HEK293 (cell line): ENCODE measurements around the gene RPP25L.

Source experiments
- CTCF ChIA-PET: fragments of 350-600 bp; formaldehyde crosslinking; extraction: SDS; loops from one replicate; lab custom pipeline; 2021; ENCODE audit warnings: antibody characterized with exemption; lab: Yijun Ruan, JAX
- POLR2A ChIA-PET: fragments of 300-600 bp; formaldehyde crosslinking; extraction: SDS; loops from one replicate; lab custom pipeline; 2020; ENCODE audit warnings: antibody characterized with exemption, inconsistent platforms; lab: Yijun Ruan, JAX
- H3K27ac ChIP-seq: fragments of 200-500 bp; sonication (Bioruptor generic); 2 replicates; pipeline ENCODE4 v1.5.1; 2014; ENCODE audit warnings: low read depth, low read length, control low read depth, inconsistent platforms; ENCODE audit errors: extremely low read depth
- H3K36me3 ChIP-seq, 2 experiments: fragments of 200-500 bp in 1 of 2; sonication (Bioruptor generic) in 1 of 2; 1 replicate in 1 of 2; 2 replicates in 1 of 2; pipeline ENCODE4 v1.5.1; 2014 to 2017; ENCODE audit warnings: inconsistent platforms in 2 of 2, low read length in 2 of 2; ENCODE audit not compliant: control insufficient read depth in 2 of 2, insufficient read depth in 1 of 2
- H3K4me1 ChIP-seq: fragments of 200-500 bp; sonication (Bioruptor generic); 2 replicates; pipeline ENCODE4 v1.5.1; 2014; ENCODE audit warnings: mild to moderate bottlenecking, low read length, inconsistent platforms; ENCODE audit not compliant: control insufficient read depth, insufficient read depth
- H3K4me3 ChIP-seq: 2 replicates; pipeline ENCODE4 v1.5.1; 2011; ENCODE audit warnings: low read depth, mild to moderate bottlenecking, control low read depth, low read length, moderate library complexity
- H3K9me3 ChIP-seq: fragments of 200-500 bp; sonication (Bioruptor generic); 2 replicates; pipeline ENCODE4 v1.5.1; 2014; ENCODE audit warnings: low read depth, low read length, inconsistent platforms; ENCODE audit not compliant: control insufficient read depth, insufficient read depth
- GLI4 ChIP-seq: fragments of 450-650 bp; formaldehyde crosslinking; IDR thresholded peaks from 2 replicates; pipeline ENCODE4 v1.5.1; 2016; ENCODE audit warnings: missing biosample characterization, missing genetic modification characterization
- HOXD13 ChIP-seq: sonication (generic); formaldehyde crosslinking; IDR thresholded peaks from 2 replicates; pipeline ENCODE4 v1.8.0; 2022; ENCODE audit warnings: missing genetic modification reagents, borderline replicate concordance
- IKZF3 ChIP-seq: fragments of 450-650 bp; IDR thresholded peaks from 2 replicates; pipeline ENCODE4 v1.5.0; 2018; ENCODE audit warnings: missing biosample characterization, mild to moderate bottlenecking, missing genetic modification characterization, moderate library complexity
- KLF7 ChIP-seq: fragments of 450-650 bp; formaldehyde crosslinking; IDR thresholded peaks from 2 replicates; pipeline ENCODE4 v1.5.1; 2016; ENCODE audit warnings: missing biosample characterization, missing genetic modification characterization, borderline replicate concordance
- RBAK ChIP-seq: fragments of 450-650 bp; formaldehyde crosslinking; IDR thresholded peaks from 2 replicates; pipeline ENCODE4 v1.5.1; 2016; ENCODE audit warnings: missing biosample characterization, missing genetic modification characterization
- SP2 ChIP-seq: fragments of 450-650 bp; formaldehyde crosslinking; IDR thresholded peaks from 2 replicates; pipeline ENCODE4 v1.5.1; 2016; ENCODE audit warnings: missing biosample characterization, missing genetic modification characterization
- ZBTB21 ChIP-seq: fragments of 450-650 bp; formaldehyde crosslinking; IDR thresholded peaks from 2 replicates; pipeline ENCODE4 v1.5.1; 2017; ENCODE audit warnings: missing biosample characterization, missing genetic modification characterization
- ZBTB8A ChIP-seq: fragments of 450-650 bp; formaldehyde crosslinking; IDR thresholded peaks from 2 replicates; pipeline ENCODE4 v1.5.1; 2016; ENCODE audit warnings: missing biosample characterization, missing genetic modification characterization
- ZNF132 ChIP-seq: fragments of 450-650 bp; formaldehyde crosslinking; IDR thresholded peaks from 2 replicates; pipeline ENCODE4 v1.5.1; 2017; ENCODE audit warnings: missing biosample characterization, missing genetic modification characterization, borderline replicate concordance
- ZNF146 ChIP-seq: fragments of 450-650 bp; formaldehyde crosslinking; IDR thresholded peaks from 2 replicates; pipeline ENCODE4 v1.5.1; 2016; ENCODE audit warnings: missing biosample characterization, missing genetic modification characterization
- ZNF157 ChIP-seq: fragments of 450-650 bp; formaldehyde crosslinking; IDR thresholded peaks from 2 replicates; pipeline ENCODE4 v1.5.1; 2016; ENCODE audit warnings: missing biosample characterization, missing genetic modification characterization
- ZNF169 ChIP-seq: fragments of 450-650 bp; formaldehyde crosslinking; IDR thresholded peaks from 2 replicates; pipeline ENCODE4 v1.5.1; 2016; ENCODE audit warnings: missing biosample characterization, missing genetic modification characterization
- ZNF175 ChIP-seq: fragments of 450-650 bp; formaldehyde crosslinking; IDR thresholded peaks from 2 replicates; pipeline ENCODE4 v1.5.1; 2016; ENCODE audit warnings: missing biosample characterization, missing genetic modification characterization
- ZNF274 ChIP-seq, 2 experiments: fragments of 200-500 bp in 1 of 2; fragments of 450-650 bp in 1 of 2; sonication (Bioruptor generic) in 1 of 2; formaldehyde crosslinking in 1 of 2; IDR thresholded peaks; 2 replicates each; pipeline versions ENCODE4 v1.5.1 to v1.6.1; 2014 to 2016; ENCODE audit warnings: borderline replicate concordance in 1 of 2, inconsistent platforms in 1 of 2, low read length in 1 of 2, missing biosample characterization in 1 of 2, missing genetic modification characterization in 1 of 2
- ZNF311 ChIP-seq: fragments of 450-650 bp; formaldehyde crosslinking; IDR thresholded peaks from 2 replicates; pipeline ENCODE4 v1.5.1; 2017; ENCODE audit warnings: missing biosample characterization, missing genetic modification characterization, borderline replicate concordance
- ZNF335 ChIP-seq: fragments of 450-650 bp; formaldehyde crosslinking; conservative IDR thresholded peaks from 2 replicates; pipeline ENCODE4 v1.5.1; 2016; ENCODE audit warnings: missing biosample characterization, missing genetic modification characterization
- ZNF416 ChIP-seq: fragments of 450-650 bp; formaldehyde crosslinking; IDR thresholded peaks from 2 replicates; pipeline ENCODE4 v1.5.1; 2016; ENCODE audit warnings: missing biosample characterization, missing genetic modification characterization
- ZNF510 ChIP-seq: fragments of 450-650 bp; formaldehyde crosslinking; IDR thresholded peaks from 2 replicates; pipeline ENCODE4 v1.5.1; 2018; ENCODE audit warnings: mild to moderate bottlenecking, missing genetic modification characterization, missing biosample characterization; ENCODE audit not compliant: insufficient replicate concordance
- ZNF558 ChIP-seq: fragments of 450-650 bp; formaldehyde crosslinking; IDR thresholded peaks from 2 replicates; pipeline ENCODE4 v1.5.1; 2016; ENCODE audit warnings: missing biosample characterization, missing genetic modification characterization
- TF ChIP-seq, protein P1 (sequence below): fragments of 450-650 bp; IDR thresholded peaks from 2 replicates; pipeline ENCODE4 v1.5.1; 2018; ENCODE audit warnings: missing biosample characterization, mild to moderate bottlenecking, missing genetic modification characterization
- TF ChIP-seq, protein P2 (sequence below): fragments of 450-650 bp; formaldehyde crosslinking; conservative IDR thresholded peaks from 2 replicates; pipeline ENCODE4 v1.5.1; 2016; ENCODE audit warnings: low read depth, missing biosample characterization, missing genetic modification characterization
- TF ChIP-seq, protein P3 (sequence below): fragments of 450-650 bp; formaldehyde crosslinking; IDR thresholded peaks from 2 replicates; pipeline ENCODE4 v1.5.1; 2016; ENCODE audit warnings: missing biosample characterization, missing genetic modification characterization

Gene RPP25L

DNA sequence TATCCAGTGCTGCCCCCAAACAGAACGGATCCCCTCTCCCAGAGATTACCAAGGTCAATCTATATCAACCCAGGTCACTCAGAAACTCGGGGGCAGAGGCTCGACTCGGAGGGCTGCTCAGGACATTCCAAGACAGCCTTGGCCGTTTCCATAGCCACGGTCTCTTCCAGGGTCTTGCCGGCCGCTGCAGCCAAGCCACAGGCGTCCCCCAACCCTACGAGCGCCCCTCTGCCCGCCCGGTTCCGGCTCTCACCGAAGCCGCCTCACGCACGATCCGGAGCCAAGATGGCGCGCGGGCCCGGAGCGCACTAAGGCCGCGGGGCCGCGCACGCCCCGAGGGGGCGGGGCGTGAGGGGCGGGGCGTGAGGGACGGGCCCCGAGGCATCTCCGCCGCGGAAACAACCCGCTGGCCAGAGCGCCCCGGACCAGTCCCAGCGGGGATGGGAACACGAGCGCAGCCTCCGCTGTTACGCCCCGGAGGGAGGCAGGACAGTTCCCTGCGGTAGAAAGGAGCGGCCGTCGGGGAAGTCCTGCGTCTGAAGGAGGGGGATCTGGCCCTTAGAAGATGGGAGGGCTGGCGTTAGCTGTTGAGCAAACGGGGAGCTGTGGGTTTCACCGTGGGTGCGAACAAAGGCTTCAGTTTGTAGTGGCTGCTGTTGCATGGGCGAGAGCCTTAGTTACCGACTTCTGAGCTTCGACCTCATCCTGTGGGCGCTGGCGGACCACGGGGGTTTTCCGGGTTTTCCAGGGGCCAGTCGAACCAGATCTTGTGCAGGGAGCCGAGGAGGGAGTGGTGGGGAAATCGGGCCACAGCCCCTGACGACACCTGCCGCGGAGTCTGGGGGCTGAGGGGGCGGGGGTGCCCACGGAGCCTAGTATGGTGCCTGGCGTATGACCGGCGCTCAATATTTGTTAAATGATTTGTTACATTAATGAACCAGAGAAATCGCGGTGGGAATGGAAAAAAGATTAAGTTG, at the start of gene RPP25L (continued):
- TF ChIP-seq ZNF335 (peak; percentile 82), HOXD13 (CRISPR knock-in tag) (no peak), RBAK (tag by site-specific recombination) (no peak)
- TF ChIP-seq, protein P1, sequence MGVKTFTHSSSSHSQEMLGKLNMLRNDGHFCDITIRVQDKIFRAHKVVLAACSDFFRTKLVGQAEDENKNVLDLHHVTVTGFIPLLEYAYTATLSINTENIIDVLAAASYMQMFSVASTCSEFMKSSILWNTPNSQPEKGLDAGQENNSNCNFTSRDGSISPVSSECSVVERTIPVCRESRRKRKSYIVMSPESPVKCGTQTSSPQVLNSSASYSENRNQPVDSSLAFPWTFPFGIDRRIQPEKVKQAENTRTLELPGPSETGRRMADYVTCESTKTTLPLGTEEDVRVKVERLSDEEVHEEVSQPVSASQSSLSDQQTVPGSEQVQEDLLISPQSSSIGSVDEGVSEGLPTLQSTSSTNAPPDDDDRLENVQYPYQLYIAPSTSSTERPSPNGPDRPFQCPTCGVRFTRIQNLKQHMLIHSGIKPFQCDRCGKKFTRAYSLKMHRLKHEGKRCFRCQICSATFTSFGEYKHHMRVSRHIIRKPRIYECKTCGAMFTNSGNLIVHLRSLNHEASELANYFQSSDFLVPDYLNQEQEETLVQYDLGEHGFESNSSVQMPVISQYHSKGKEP (tag by site-specific recombination) = no peak

DNA sequence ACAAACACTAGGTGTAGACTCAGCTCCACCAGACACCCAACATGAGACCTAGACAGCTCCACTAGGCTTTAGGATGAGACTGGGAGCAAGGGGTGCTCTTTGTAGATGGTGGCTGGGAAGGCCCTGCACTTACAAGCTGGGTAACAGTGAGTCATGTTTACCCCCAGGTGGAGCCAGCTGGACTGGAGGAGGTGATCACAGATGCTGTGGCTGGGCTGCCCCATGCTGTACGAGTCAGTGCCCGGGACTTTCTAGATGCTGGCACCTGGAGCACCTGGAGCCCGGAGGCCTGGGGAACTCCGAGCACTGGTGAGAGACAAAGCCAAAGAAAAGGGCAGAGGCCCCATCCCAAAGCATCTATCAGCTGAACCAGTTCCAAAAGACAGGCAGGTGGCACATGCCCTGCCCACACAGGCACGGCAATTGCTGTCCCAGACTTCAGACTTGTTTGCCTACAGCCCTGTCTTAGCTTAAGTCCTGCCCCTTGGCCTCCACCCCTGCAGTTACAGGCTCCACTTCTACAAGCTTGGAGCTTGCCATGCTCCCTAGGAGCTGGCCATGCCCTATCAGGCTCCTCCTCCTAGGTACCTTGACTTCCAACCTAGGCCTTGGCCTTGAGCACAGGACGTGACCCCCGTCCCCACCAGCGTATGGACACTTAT, 47.8 kb upstream of the RPP25L start:
- no peaks in the 10 kb centered on the region for H3K9me3 ChIP-seq
- ChIA-PET CTCF (interaction anchor here (0.6 to 1.3 kb wide), 3 partner anchors 11 to 1286 kb away, joined by 3 to 4 read pairs (median 3); no protein-coding TSS in a partner anchor), POLR2A (interaction anchor here (1.4 to 2.1 kb wide), 3 partner anchors 8 to 39 kb away, joined by 4 to 10 read pairs (median 5); partner anchors contain the start of genes DCTN3, GALT and IL11RA)
- no peak overlapping the region for H3K4me3 ChIP-seq
- H3K36me3 ChIP-seq = peaks cover 0 to 13% of the 10 kb centered on the region in 2 experiments; a peak in 1 of 3 replicates
- H3K27ac ChIP-seq = no peak overlapping the region
- peaks cover 2% of the 10 kb centered on the region; the same call in 1 of the 2 replicates for H3K4me1 ChIP-seq
- TF ChIP-seq, protein P2, sequence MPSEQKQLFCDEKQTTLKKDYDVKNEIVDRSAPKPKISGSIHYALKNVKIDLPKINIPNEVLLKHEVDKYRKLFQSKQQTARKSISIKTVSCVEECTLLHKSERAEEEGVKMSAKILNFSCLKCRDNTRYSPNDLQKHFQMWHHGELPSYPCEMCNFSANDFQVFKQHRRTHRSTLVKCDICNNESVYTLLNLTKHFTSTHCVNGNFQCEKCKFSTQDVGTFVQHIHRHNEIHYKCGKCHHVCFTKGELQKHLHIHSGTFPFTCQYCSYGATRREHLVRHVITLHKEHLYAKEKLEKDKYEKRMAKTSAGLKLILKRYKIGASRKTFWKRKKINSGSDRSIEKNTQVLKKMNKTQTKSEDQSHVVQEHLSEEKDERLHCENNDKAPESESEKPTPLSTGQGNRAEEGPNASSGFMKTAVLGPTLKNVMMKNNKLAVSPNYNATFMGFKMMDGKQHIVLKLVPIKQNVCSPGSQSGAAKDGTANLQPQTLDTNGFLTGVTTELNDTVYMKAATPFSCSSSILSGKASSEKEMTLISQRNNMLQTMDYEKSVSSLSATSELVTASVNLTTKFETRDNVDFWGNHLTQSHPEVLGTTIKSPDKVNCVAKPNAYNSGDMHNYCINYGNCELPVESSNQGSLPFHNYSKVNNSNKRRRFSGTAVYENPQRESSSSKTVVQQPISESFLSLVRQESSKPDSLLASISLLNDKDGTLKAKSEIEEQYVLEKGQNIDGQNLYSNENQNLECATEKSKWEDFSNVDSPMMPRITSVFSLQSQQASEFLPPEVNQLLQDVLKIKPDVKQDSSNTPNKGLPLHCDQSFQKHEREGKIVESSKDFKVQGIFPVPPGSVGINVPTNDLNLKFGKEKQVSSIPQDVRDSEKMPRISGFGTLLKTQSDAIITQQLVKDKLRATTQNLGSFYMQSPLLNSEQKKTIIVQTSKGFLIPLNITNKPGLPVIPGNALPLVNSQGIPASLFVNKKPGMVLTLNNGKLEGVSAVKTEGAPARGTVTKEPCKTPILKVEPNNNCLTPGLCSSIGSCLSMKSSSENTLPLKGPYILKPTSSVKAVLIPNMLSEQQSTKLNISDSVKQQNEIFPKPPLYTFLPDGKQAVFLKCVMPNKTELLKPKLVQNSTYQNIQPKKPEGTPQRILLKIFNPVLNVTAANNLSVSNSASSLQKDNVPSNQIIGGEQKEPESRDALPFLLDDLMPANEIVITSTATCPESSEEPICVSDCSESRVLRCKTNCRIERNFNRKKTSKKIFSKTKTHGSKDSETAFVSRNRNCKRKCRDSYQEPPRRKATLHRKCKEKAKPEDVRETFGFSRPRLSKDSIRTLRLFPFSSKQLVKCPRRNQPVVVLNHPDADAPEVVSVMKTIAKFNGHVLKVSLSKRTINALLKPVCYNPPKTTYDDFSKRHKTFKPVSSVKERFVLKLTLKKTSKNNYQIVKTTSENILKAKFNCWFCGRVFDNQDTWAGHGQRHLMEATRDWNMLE (tag by site-specific recombination) = no peak
- TF ChIP-seq ZNF274 (IDR thresholded peaks at IDR 0.05; ENCODE audit: low read length) (no peak), ZNF274 (tag by site-specific recombination; IDR thresholded peaks at IDR 0.05; ENCODE audit: borderline replicate concordance) (no peak), ZBTB21 (tag by site-specific recombination) (no peak), ZNF132 (tag by site-specific recombination) (no peak), ZNF146 (tag by site-specific recombination) (no peak), ZNF311 (tag by site-specific recombination) (no peak), ZNF157 (tag by site-specific recombination) (no peak), ZNF510 (tag by site-specific recombination) (no peak), HOXD13 (CRISPR knock-in tag) (no peak), ZNF175 (no peak), ZNF169 (no peak), KLF7 (tag by site-specific recombination) (no peak), GLI4 (tag by site-specific recombination) (no peak), ZBTB8A (tag by site-specific recombination) (no peak), ZNF558 (tag by site-specific recombination) (no peak), IKZF3 (tag by site-specific recombination) (no peak), ZNF416 (no peak), SP2 (no peak)
- TF ChIP-seq, protein P3, sequence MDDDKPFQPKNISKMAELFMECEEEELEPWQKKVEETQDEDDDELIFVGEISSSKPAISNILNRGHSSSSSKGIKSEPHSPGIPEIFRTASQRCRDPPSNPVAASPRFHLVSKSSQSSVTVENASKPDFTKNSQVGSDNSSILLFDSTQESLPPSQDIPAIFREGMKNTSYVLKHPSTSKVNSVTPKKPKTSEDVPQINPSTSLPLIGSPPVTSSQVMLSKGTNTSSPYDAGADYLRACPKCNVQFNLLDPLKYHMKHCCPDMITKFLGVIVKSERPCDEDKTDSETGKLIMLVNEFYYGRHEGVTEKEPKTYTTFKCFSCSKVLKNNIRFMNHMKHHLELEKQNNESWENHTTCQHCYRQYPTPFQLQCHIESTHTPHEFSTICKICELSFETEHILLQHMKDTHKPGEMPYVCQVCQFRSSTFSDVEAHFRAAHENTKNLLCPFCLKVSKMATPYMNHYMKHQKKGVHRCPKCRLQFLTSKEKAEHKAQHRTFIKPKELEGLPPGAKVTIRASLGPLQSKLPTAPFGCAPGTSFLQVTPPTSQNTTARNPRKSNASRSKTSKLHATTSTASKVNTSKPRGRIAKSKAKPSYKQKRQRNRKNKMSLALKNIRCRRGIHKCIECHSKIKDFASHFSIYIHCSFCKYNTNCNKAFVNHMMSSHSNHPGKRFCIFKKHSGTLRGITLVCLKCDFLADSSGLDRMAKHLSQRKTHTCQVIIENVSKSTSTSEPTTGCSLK = no peak
